Neural crest cell (in vitro differentiated cells): Measurements from ENCODE around the gene CCL17. TPM values are rescaled to one million over a fixed set of nuclear protein-coding genes. Genes with fewer than 3 reads are reported as not detected.

Experiments used
- DNase-seq: peaks from one replicate; pipeline ENCODE4 v3.0.0; 2021; ENCODE audit warnings: low read depth, mixed read lengths, low spot score
- H3K27ac Mint-ChIP-seq: one replicate; pipeline ENCODE4 v1.8.0; 2021; ENCODE audit warnings: mild to moderate bottlenecking, mixed read lengths; ENCODE audit not compliant: unreplicated experiment
- H3K27me3 Mint-ChIP-seq: 2 replicates; pipeline ENCODE4 v1.8.0; 2021; ENCODE audit warnings: low read depth, mild to moderate bottlenecking, mixed read lengths
- H3K36me3 Mint-ChIP-seq: 2 replicates; pipeline ENCODE4 v1.8.0; 2021; ENCODE audit warnings: low read depth, mild to moderate bottlenecking, mixed read lengths
- H3K4me1 Mint-ChIP-seq: 2 replicates; pipeline ENCODE4 v1.8.0; 2021; ENCODE audit warnings: mixed read lengths
- H3K4me3 Mint-ChIP-seq: one replicate; pipeline ENCODE4 v1.8.0; 2021; ENCODE audit warnings: mild to moderate bottlenecking, mixed read lengths
- H3K9me3 Mint-ChIP-seq: 2 replicates; pipeline ENCODE4 v1.8.0; 2021; ENCODE audit warnings: mixed read lengths
- CTCF ChIP-seq: fragments of 200-600 bp; sonication (generic); conservative IDR thresholded peaks from 2 replicates; pipeline ENCODE4 v1.5.0; 2021; ENCODE audit warnings: antibody characterized with exemption, mild to moderate bottlenecking
- total RNA-seq: library from RNA; stranded (reverse); gene quantifications from 2 replicates; pipeline ENCODE4 v1.2.1, GENCODE V29; 2021

The CCL17 gene
- total RNA-seq, 1 donor from 2014 or later = not detected

GRCh38 chr16:57422026-57422944 lies 17.7 kb downstream of the CCL17 start:
- Mint-ChIP-seq H3K9me3 (no peaks in the 10 kb centered on the region), H3K4me3 (no peak overlapping the region), H3K36me3 (no peaks in the 10 kb centered on the region), H3K27ac (peak overlapping the region; percentile 76), H3K27me3 (no peaks in the 10 kb centered on the region), H3K4me1 (peaks cover 31% of the 10 kb centered on the region)
- peak; percentile 69 for TF ChIP-seq CTCF
- peak; percentile 58 for DNase-seq

- Mint-ChIP-seq H3K4me1 (peaks cover 24% of the 10 kb centered on the region), H3K27ac (no peak overlapping the region), H3K36me3 (no peaks in the 10 kb centered on the region), H3K27me3 (no peaks in the 10 kb centered on the region), H3K4me3 (no peak overlapping the region), H3K9me3 (no peaks in the 10 kb centered on the region)
- no peak for DNase-seq
- no peak for TF ChIP-seq CTCF
Measured at GRCh38 chr16:57423152-57423551, 18.6 kb downstream of the CCL17 start.

GRCh38 chr16:57424583-57424982 lies 20.0 kb downstream of the CCL17 start:
- H3K36me3 Mint-ChIP-seq = peaks cover 7% of the 10 kb centered on the region

GRCh38 chr16:57426356-57426755 lies 21.8 kb downstream of the CCL17 start:
- no peak for TF ChIP-seq CTCF
- peaks cover 15% of the 10 kb centered on the region for H3K36me3 Mint-ChIP-seq
- H3K27me3 Mint-ChIP-seq = no peaks in the 10 kb centered on the region
- H3K4me1 Mint-ChIP-seq = peaks cover 8% of the 10 kb centered on the region
- H3K9me3 Mint-ChIP-seq = no peaks in the 10 kb centered on the region
- no peak overlapping the region for H3K4me3 Mint-ChIP-seq
- no peak for DNase-seq
- no peak overlapping the region for H3K27ac Mint-ChIP-seq

More at GRCh38 chr16:57424583-57424982, 20.0 kb downstream of the CCL17 start:
- H3K27ac Mint-ChIP-seq = no peak overlapping the region
- H3K4me1 Mint-ChIP-seq = peaks cover 12% of the 10 kb centered on the region
- no peak for TF ChIP-seq CTCF
- no peak overlapping the region for H3K4me3 Mint-ChIP-seq
- no peaks in the 10 kb centered on the region for H3K27me3 Mint-ChIP-seq
- DNase-seq = no peak
- no peaks in the 10 kb centered on the region for H3K9me3 Mint-ChIP-seq

GRCh38 chr16:57427307-57427706 lies 22.7 kb downstream of the CCL17 start:
- no peak for TF ChIP-seq CTCF
- Mint-ChIP-seq H3K27ac (peak overlapping the region; percentile 64), H3K4me3 (no peak overlapping the region), H3K4me1 (peaks cover 4% of the 10 kb centered on the region), H3K9me3 (no peaks in the 10 kb centered on the region), H3K36me3 (peaks cover 16% of the 10 kb centered on the region), H3K27me3 (no peaks in the 10 kb centered on the region)
- no peak for DNase-seq
